GM10266 (cell line): ENCODE results near the gene FUT8.

Experiments used
- DNase-seq: peaks from one replicate; pipeline ENCODE4 v3.0.0; 2012; ENCODE audit errors: extremely low spot score
- TF ChIP-seq, protein P1 (sequence below): IDR thresholded peaks from 2 replicates; pipeline ENCODE4 v1.5.1; 2012; ENCODE audit warnings: mild to moderate bottlenecking, low read depth; ENCODE audit not compliant: control insufficient read depth, insufficient read depth; ENCODE audit errors: missing control alignments

FUT8 gene

GRCh38 chr14:65792208-65792905 lies 379.8 kb downstream of the FUT8 start:
- TF ChIP-seq, protein P1, sequence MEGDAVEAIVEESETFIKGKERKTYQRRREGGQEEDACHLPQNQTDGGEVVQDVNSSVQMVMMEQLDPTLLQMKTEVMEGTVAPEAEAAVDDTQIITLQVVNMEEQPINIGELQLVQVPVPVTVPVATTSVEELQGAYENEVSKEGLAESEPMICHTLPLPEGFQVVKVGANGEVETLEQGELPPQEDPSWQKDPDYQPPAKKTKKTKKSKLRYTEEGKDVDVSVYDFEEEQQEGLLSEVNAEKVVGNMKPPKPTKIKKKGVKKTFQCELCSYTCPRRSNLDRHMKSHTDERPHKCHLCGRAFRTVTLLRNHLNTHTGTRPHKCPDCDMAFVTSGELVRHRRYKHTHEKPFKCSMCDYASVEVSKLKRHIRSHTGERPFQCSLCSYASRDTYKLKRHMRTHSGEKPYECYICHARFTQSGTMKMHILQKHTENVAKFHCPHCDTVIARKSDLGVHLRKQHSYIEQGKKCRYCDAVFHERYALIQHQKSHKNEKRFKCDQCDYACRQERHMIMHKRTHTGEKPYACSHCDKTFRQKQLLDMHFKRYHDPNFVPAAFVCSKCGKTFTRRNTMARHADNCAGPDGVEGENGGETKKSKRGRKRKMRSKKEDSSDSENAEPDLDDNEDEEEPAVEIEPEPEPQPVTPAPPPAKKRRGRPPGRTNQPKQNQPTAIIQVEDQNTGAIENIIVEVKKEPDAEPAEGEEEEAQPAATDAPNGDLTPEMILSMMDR: no peak
- DNase-seq: no peak
